ENCODE data around the gene CCDC51.

DNA sequence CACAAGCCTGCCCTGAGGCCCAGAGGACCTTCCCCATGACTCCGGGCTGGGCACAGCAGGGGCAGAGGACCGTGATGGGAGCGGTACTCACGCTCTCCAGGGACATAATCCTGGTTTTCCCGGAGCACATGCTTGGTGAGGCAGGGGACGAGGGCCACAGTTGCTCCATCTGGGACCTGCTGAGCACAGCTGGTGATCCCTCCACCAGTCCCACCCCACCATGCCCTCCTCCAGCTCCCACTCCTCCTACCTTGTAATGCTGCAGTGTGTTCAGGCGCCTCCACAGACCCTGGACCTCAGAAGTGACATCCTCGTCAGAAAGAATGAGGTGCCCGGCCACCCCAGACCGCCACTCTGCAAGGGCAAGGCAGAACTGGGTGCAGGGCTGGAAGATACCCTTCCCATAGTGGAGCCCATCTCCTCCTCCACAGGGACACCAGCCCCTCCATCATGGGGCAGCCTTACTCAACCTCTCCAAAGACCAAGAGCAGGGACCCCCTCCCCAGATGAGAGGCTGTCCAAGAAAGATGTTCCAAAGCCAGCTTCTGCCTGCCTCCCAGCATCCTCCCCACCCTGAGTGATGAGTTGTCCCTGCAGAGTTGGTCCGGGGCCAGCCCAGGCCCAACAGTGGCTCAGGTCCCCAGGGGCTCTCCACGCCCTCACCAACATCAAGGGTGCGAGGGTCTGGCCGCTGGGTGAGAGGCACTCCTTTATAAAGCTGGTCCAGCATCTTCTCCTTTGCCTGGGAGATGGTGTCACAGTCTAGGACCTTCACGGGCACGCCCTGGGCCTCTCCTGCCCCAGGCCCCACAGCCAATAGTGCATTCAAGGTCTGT is 29.5 kb downstream of the CCDC51 start:
- TF ChIP-seq, protein P1, sequence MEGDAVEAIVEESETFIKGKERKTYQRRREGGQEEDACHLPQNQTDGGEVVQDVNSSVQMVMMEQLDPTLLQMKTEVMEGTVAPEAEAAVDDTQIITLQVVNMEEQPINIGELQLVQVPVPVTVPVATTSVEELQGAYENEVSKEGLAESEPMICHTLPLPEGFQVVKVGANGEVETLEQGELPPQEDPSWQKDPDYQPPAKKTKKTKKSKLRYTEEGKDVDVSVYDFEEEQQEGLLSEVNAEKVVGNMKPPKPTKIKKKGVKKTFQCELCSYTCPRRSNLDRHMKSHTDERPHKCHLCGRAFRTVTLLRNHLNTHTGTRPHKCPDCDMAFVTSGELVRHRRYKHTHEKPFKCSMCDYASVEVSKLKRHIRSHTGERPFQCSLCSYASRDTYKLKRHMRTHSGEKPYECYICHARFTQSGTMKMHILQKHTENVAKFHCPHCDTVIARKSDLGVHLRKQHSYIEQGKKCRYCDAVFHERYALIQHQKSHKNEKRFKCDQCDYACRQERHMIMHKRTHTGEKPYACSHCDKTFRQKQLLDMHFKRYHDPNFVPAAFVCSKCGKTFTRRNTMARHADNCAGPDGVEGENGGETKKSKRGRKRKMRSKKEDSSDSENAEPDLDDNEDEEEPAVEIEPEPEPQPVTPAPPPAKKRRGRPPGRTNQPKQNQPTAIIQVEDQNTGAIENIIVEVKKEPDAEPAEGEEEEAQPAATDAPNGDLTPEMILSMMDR (IDR thresholded peaks at IDR 0.05) = no peak
- no peak for TF ChIP-seq POLR2A (IDR thresholded peaks at IDR 0.05)
